Measurements from ENCODE around the gene SCYGR5.

DNA sequence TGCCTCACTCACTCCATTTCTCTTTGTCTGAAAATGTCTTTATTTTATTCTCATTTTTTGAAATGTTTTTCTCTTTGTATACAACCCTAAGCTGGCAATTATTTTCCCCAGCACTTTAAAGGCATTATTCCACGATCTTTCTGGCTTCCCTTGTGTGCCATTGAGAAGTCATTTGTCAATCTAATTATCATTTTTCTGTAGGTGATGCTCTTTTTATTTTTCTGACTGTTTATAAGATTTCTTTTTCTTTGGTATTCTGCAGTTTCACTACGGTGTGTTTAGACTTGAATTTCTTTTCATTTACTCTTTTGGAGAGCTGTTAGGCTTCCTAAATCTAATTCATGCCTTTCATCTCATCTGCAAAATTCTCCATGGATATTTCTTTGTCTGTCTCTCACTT lies 41.2 kb upstream of the SCYGR5 start:
- TF ChIP-seq EP300 (conservative IDR thresholded peaks at IDR 0.05; ENCODE audit: poor library complexity, severe bottlenecking), result peak; percentile 53
- TF ChIP-seq, protein P1, sequence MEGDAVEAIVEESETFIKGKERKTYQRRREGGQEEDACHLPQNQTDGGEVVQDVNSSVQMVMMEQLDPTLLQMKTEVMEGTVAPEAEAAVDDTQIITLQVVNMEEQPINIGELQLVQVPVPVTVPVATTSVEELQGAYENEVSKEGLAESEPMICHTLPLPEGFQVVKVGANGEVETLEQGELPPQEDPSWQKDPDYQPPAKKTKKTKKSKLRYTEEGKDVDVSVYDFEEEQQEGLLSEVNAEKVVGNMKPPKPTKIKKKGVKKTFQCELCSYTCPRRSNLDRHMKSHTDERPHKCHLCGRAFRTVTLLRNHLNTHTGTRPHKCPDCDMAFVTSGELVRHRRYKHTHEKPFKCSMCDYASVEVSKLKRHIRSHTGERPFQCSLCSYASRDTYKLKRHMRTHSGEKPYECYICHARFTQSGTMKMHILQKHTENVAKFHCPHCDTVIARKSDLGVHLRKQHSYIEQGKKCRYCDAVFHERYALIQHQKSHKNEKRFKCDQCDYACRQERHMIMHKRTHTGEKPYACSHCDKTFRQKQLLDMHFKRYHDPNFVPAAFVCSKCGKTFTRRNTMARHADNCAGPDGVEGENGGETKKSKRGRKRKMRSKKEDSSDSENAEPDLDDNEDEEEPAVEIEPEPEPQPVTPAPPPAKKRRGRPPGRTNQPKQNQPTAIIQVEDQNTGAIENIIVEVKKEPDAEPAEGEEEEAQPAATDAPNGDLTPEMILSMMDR (IDR thresholded peaks at IDR 0.05; ENCODE audit: poor library complexity, severe bottlenecking), result no peak
- peak; percentile 26 for TF ChIP-seq POLR2AphosphoS5 (IDR thresholded peaks at IDR 0.05)
- no peak for TF ChIP-seq EZH2 (IDR thresholded peaks at IDR 0.05; ENCODE audit: borderline replicate concordance, insufficient read depth, low read length, poor library complexity, severe bottlenecking)
- TF ChIP-seq SMC3 (conservative IDR thresholded peaks at IDR 0.05; ENCODE audit: poor library complexity), result no peak

Data from neural cell (in vitro differentiated cells).